NCI-H510A (cell line): ENCODE measurements around the gene COL26A1.

Experiments
- DNase-seq: peaks from one replicate; lab custom pipeline; 2025; lab: John Stamatoyannopoulos, UW

COL26A1 gene

GRCh38 chr7:101373812-101374614 is 11.3 kb downstream of the COL26A1 start:
- no peak for DNase-seq

- DNase-seq: no peak
Measured at GRCh38 chr7:101374990-101375389, 12.3 kb downstream of the COL26A1 start.

GRCh38 chr7:101376601-101377000 is 13.9 kb downstream of the COL26A1 start:
- DNase-seq: no peak

GRCh38 chr7:101377189-101377736 is 14.6 kb downstream of the COL26A1 start:
- no peak for DNase-seq

GRCh38 chr7:101378751-101379174 is 16.1 kb downstream of the COL26A1 start:
- no peak for DNase-seq

GRCh38 chr7:101379302-101379701 is 16.6 kb downstream of the COL26A1 start:
- no peak for DNase-seq

GRCh38 chr7:101381549-101382111 is 19.0 kb downstream of the COL26A1 start:
- no peak for DNase-seq

- no peak for DNase-seq
Measured at GRCh38 chr7:101382937-101383336, 20.3 kb downstream of the COL26A1 start.

GRCh38 chr7:101386177-101386557 is 23.5 kb downstream of the COL26A1 start:
- DNase-seq: no peak

GRCh38 chr7:101386558-101387231 is 24.0 kb downstream of the COL26A1 start:
- DNase-seq: no peak

- DNase-seq: no peak
Measured at GRCh38 chr7:101390901-101391301, 28.2 kb downstream of the COL26A1 start.

- no peak for DNase-seq
Measured at GRCh38 chr7:101391991-101392390, 29.3 kb downstream of the COL26A1 start.

GRCh38 chr7:101393865-101394264 is 31.2 kb downstream of the COL26A1 start:
- no peak for DNase-seq

- DNase-seq: no peak
Measured at GRCh38 chr7:101395376-101395775, 32.7 kb downstream of the COL26A1 start.

GRCh38 chr7:101397243-101397642 is 34.6 kb downstream of the COL26A1 start:
- no peak for DNase-seq

- DNase-seq: no peak
Measured at GRCh38 chr7:101397770-101398324, 35.2 kb downstream of the COL26A1 start.

GRCh38 chr7:101398396-101399289 is 36.0 kb downstream of the COL26A1 start:
- DNase-seq: no peak

GRCh38 chr7:101399759-101400158 is 37.1 kb downstream of the COL26A1 start:
- DNase-seq: no peak

- DNase-seq: no peak
Measured at GRCh38 chr7:101400751-101401150, 38.1 kb downstream of the COL26A1 start.

GRCh38 chr7:101401390-101402080 is 38.9 kb downstream of the COL26A1 start:
- DNase-seq: no peak
